ENCODE results near the gene KCNIP4.

KCNIP4 gene

GRCh38 chr4:21664355-21664754 lies 284.2 kb downstream of the KCNIP4 start:
- DNase-seq (ENCODE audit: low read depth) = no peak
- no peak overlapping the region for H3K4me3 ChIP-seq (ENCODE audit: control insufficient read depth, low read depth, low read length)
- TF ChIP-seq, protein P1, sequence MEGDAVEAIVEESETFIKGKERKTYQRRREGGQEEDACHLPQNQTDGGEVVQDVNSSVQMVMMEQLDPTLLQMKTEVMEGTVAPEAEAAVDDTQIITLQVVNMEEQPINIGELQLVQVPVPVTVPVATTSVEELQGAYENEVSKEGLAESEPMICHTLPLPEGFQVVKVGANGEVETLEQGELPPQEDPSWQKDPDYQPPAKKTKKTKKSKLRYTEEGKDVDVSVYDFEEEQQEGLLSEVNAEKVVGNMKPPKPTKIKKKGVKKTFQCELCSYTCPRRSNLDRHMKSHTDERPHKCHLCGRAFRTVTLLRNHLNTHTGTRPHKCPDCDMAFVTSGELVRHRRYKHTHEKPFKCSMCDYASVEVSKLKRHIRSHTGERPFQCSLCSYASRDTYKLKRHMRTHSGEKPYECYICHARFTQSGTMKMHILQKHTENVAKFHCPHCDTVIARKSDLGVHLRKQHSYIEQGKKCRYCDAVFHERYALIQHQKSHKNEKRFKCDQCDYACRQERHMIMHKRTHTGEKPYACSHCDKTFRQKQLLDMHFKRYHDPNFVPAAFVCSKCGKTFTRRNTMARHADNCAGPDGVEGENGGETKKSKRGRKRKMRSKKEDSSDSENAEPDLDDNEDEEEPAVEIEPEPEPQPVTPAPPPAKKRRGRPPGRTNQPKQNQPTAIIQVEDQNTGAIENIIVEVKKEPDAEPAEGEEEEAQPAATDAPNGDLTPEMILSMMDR (IDR thresholded peaks at IDR 0.05; ENCODE audit: control insufficient read depth, insufficient read depth, low read depth, low read length, missing control alignments) = no peak

DNA sequence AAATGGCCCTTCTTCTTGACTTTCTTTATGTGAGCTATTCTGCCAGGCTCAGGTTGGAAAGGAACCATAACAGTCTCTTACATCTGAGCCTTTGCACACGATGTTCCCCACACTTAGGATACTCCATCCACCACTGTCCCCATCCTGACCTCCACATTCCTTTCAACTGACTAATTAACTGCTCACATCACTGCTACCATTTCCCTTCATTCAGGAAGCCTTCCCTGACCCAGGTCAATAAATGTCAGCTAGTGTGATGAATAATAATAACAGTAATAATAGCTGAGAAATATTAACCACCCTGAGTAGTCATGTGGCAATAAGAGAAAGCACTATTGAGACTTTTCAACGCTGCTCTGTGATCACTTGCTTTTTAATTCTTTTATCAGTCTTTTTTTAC lies 291.7 kb downstream of the KCNIP4 start:
- no peak overlapping the region for H3K4me3 ChIP-seq (ENCODE audit: control insufficient read depth, low read depth, low read length)
- TF ChIP-seq, protein P1 (IDR thresholded peaks at IDR 0.05; ENCODE audit: control insufficient read depth, insufficient read depth, low read depth, low read length, missing control alignments) = no peak
- DNase-seq (ENCODE audit: low read depth) = no peak

DNA sequence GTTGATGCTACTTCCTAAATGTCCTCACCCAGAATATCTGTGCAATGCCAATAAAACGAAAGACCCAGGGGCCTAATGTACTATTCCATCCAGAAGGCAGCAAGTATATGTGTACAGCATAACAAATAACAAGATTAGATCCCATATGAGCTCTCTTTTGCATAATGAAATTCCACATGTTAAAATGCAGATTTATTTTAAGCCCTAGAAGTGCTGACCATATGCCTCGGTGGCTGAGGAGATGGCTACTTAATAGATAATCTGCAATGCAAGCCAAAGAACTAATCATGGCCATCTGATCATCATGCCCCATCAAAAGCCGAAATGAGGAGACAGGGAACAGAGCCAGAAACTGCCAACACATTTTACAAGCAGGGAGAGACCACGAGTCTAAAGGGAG lies 293.5 kb downstream of the KCNIP4 start:
- TF ChIP-seq, protein P1 (IDR thresholded peaks at IDR 0.05; ENCODE audit: control insufficient read depth, insufficient read depth, low read depth, low read length, missing control alignments) = no peak
- H3K4me3 ChIP-seq (ENCODE audit: control insufficient read depth, low read depth, low read length) = no peak overlapping the region
- no peak for DNase-seq (ENCODE audit: low read depth)

DNA sequence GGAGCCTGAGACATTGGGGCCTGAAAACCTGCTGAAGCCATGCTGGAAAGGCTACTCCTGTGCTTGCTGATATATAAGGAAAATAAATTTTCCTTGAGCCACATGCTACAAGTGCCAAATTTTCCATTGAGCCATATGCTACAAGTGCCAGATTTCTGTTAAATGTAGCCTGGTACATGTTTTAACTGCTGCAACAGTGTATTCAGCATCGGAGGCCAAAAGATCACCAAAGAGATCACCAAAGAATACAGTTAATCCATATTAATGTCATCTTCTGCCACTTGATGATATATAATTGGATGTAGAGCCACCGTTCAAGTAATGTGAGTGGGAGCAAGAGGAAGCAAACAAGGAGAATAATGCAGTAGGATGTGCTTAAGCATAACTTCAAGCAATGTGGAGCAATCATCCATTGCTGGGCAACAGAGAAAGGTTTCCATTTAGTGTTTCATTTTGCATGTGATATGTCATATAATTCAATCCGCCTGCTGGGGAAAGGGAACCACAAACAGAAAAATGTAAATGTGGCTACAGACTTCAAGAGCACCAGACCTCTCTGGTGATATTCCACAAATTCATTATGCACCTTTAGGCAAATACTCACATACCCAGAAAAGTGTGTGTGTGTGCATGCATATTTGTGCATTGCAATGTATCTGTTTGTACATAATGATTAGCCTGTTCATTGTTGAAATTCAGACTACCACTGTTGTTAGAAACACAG lies 295.9 kb downstream of the KCNIP4 start:
- no peak for DNase-seq (ENCODE audit: low read depth)
- TF ChIP-seq, protein P1 (IDR thresholded peaks at IDR 0.05; ENCODE audit: control insufficient read depth, insufficient read depth, low read depth, low read length, missing control alignments) = no peak
- H3K4me3 ChIP-seq (ENCODE audit: control insufficient read depth, low read depth, low read length) = no peak overlapping the region

DNA sequence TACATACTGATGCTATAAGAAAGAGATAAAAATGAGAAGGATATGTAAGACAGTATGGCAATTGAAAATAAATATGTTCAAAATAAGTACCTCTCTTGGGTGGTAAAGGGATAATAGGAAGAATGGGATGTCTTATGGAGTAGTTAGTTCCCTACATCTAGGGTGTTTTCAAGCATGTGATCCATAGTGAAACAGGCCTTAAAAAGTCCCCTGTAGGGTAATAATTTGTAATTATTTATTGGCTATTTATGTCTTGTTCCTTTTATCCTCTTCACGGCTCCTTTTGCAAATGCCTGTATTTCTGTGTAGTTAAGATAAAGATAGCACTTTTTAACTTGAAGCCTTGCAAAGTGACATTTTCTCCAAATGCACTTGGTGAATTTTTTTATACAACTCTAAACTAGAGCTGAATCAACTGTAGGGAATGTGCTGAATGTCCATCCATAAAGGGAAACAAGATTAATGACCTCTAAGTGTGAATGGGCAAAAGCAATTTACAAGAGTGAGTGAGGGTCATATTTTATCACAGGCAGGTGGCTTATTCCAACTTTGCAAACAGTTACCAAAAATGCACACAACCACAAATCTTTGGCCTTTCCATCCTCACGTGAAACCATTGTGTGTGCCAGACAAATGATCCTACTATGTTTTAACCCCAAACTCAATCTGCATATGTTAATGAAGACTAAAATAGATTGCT lies 299.0 kb downstream of the KCNIP4 start:
- DNase-seq (ENCODE audit: low read depth) = no peak
- TF ChIP-seq, protein P1 (IDR thresholded peaks at IDR 0.05; ENCODE audit: control insufficient read depth, insufficient read depth, low read depth, low read length, missing control alignments) = no peak
- H3K4me3 ChIP-seq (ENCODE audit: control insufficient read depth, low read depth, low read length) = no peak overlapping the region

DNA sequence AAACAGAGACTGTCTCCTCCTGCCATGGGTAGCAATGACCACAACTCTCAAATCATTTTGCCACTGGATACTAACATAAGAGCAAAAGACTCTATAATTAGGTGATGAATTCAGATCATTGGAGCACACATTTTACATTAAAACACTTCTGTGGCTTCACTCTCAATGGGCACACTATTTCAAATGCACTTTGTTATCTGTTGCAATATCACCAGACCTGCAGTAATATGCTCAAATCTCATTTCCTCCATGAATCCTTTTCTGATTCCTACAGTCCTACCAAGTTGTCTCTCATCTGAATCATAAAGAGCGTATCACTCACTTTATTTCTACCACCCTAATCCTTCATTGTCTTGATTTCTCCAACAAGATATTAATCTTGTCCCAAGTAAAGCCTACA lies 302.8 kb downstream of the KCNIP4 start:
- no peak for DNase-seq (ENCODE audit: low read depth)
- no peak overlapping the region for H3K4me3 ChIP-seq (ENCODE audit: control insufficient read depth, low read depth, low read length)
- TF ChIP-seq, protein P1 (IDR thresholded peaks at IDR 0.05; ENCODE audit: control insufficient read depth, insufficient read depth, low read depth, low read length, missing control alignments) = no peak

Measured in AG09309 (cell line).